ENCODE results near the gene TFDP2. TPM values are rescaled to one million over a fixed set of nuclear protein-coding genes. Genes with fewer than 3 reads are reported as not detected.

Gene TFDP2
- total RNA-seq, 1 experiment from 2014 or later = 76.0 TPM

GRCh38 chr3:141941093-141941492, 208.3 kb downstream of the TFDP2 start:
- Mint-ChIP-seq H3K27me3 (ENCODE audit: low read depth) (no peaks in the 10 kb centered on the region), H3K36me3 (ENCODE audit: insufficient read depth in 1 of 3, low read depth in 3 of 3) (no peaks in the 10 kb centered on the region; a peak in 1 of 7 replicates), H3K27ac (no peak overlapping the region), H3K4me3 (no peak overlapping the region), H3K9me3 (no peaks in the 10 kb centered on the region), H3K4me1 (peaks cover 8 to 10% of the 10 kb centered on the region in 2 experiments)
- H3K4me2 ChIP-seq (ENCODE audit: insufficient read depth, insufficient read length, low read length) = no peak overlapping the region
- H4K5ac ChIP-seq (ENCODE audit: insufficient read length, low read depth, low read length) = no peak overlapping the region
- H2AK5ac ChIP-seq (ENCODE audit: insufficient read length, low read length) = no peak overlapping the region
- no peak overlapping the region for H2BK20ac ChIP-seq (ENCODE audit: low read depth, low read length, poor library complexity, severe bottlenecking)
- H3K9me3 ChIP-seq (ENCODE audit: control insufficient read depth, low read depth, low read length) = no peaks in the 10 kb centered on the region
- H3K27ac ChIP-seq (ENCODE audit: insufficient read length, low read depth, low read length) = no peak overlapping the region
- H3K79me1 ChIP-seq (ENCODE audit: insufficient read depth, low read depth, low read length, poor library complexity, severe bottlenecking) = no peaks in the 10 kb centered on the region
- no peak overlapping the region for H3K23ac ChIP-seq (ENCODE audit: insufficient read length, low read depth, low read length)
- H3K4me1 ChIP-seq (ENCODE audit: insufficient read depth, low read length) = no peaks in the 10 kb centered on the region
- H3K27me3 ChIP-seq (ENCODE audit: insufficient read depth, low read length) = no peaks in the 10 kb centered on the region
- no peaks in the 10 kb centered on the region for H4K20me1 ChIP-seq (ENCODE audit: control insufficient read depth, insufficient read depth, insufficient read length)
- TF ChIP-seq CTCF (conservative IDR thresholded peaks at IDR 0.05) = no peak
- H2BK15ac ChIP-seq (ENCODE audit: low read depth, low read length) = no peak overlapping the region
- DNase-seq = no peak
- H4K8ac ChIP-seq (replicated peaks; ENCODE audit: insufficient read length, low read depth, low read length) = no peak overlapping the region
- no peak overlapping the region for H3K9ac ChIP-seq (ENCODE audit: extremely low read depth, insufficient read length, low read length)
- no peaks in the 10 kb centered on the region for H3K23me2 ChIP-seq (ENCODE audit: insufficient read length, low read depth, low read length, poor library complexity, severe bottlenecking)
- H2BK120ac ChIP-seq (ENCODE audit: low read depth, low read length, poor library complexity, severe bottlenecking) = no peak overlapping the region
- WGBS (ENCODE audit: extremely low coverage, insufficient read length, low lambda C conversion rate) = no CpG with 5 or more reads among the region's 8 CpGs
- no peak overlapping the region for H2AFZ ChIP-seq (ENCODE audit: low read length)
- H3K79me2 ChIP-seq (ENCODE audit: insufficient read depth, low read length) = no peaks in the 10 kb centered on the region
- no peak overlapping the region for H2BK5ac ChIP-seq (ENCODE audit: insufficient read length, low read length)
- no peak overlapping the region for H3K56ac ChIP-seq (ENCODE audit: insufficient read length, low read depth, low read length)
- no peak overlapping the region for H4K91ac ChIP-seq (ENCODE audit: insufficient read length, low read depth, low read length)
- H3K4ac ChIP-seq (ENCODE audit: low read depth, low read length) = no peak overlapping the region
- no peak overlapping the region for H2BK12ac ChIP-seq (ENCODE audit: insufficient read length, low read depth, low read length)
- H3K18ac ChIP-seq (ENCODE audit: insufficient read length, low read depth, low read length) = no peak overlapping the region
- H3K14ac ChIP-seq (ENCODE audit: insufficient read depth, low read length) = no peak overlapping the region
- H3T11ph ChIP-seq (ENCODE audit: low read length) = no peak overlapping the region
